Measurements from ENCODE around the gene HNRNPR. TPM values are rescaled to one million over a fixed set of nuclear protein-coding genes. Genes with fewer than 3 reads are reported as not detected.

The HNRNPR gene
- total and polyA plus RNA-seq, 5 donors: 50.8 to 73.7 (median 61.5) TPM

DNA sequence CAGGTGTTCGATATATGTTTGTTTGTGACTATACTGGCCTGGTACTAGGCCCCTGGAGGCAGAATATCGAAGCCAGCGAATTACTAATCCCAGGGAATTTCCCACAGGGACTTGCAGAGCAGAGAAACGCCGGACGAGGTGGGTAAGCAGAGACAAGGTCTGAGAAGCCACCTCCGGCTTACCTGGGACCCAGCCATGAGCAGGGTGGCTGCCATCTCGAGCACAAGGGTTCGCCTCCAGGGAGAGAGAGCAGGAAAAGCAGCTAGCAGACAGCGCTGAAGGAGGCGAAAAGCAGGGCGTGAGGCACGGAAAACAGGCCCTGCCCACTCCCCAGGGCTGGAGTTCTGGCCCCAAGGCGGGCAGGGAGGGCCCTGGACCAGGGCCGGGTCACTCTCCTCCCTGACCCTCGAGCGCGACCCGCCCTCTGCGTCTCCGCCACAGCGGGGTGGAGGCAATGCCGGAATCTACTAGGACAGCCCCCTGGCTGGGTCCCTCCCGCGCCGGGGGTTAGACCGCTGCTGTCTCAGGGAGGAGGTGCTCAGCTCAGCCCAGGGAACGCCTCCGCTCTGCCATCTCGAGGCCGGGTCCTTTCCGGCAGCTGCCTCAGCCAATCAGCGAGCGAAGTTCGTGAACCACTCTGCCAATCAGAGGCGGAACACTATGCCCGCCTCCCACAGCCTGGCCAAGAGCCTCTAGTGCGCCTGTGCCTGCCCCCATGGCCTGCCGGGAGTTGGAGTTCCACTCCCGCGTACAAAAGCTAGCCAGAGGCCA, 23.9 kb upstream of the HNRNPR start:
- DNase-seq (peak; percentile 99 to 100 (median 100)), ATAC-seq (peak; percentile 95 to 96)
- 2% methylated on average over 41 of the region's 41 CpGs for WGBS
- intact Hi-C loops (cut with DNase I): loop anchor here in 1 of 4 donors (5.0 kb wide), 1 partner anchor 34 kb away; no protein-coding TSS in a partner anchor
- peak overlapping the region; percentile 85 for H3K4me3 ChIP-seq (ENCODE audit: low read length)
- H3K27me3 ChIP-seq (ENCODE audit: control insufficient read depth, insufficient read depth): no peaks in the 10 kb centered on the region
- H3K9me3 ChIP-seq (ENCODE audit: control insufficient read depth, low read length): no peaks in the 10 kb centered on the region
- peaks cover 8% of the 10 kb centered on the region for H3K4me1 ChIP-seq (ENCODE audit: control insufficient read depth, insufficient read depth, low read length)
- H3K27ac ChIP-seq (ENCODE audit: low read length): peak overlapping the region; percentile 99

- peak overlapping the region; percentile 84 for H3K27ac ChIP-seq (ENCODE audit: low read length)
- intact Hi-C loops (cut with DNase I): loop anchor here in 1 of 4 donors (5.0 kb wide), 1 partner anchor 35 kb away; no protein-coding TSS in a partner anchor
- H3K4me1 ChIP-seq (ENCODE audit: control insufficient read depth, insufficient read depth, low read length): peaks cover 8% of the 10 kb centered on the region
- DNase-seq (no peak), ATAC-seq (no peak)
- WGBS: 56% methylated on average over 9 of the region's 9 CpGs
- peak overlapping the region; percentile 38 for H3K4me3 ChIP-seq (ENCODE audit: low read length)
- H3K27me3 ChIP-seq (ENCODE audit: control insufficient read depth, insufficient read depth): no peaks in the 10 kb centered on the region
- peaks cover 4% of the 10 kb centered on the region for H3K9me3 ChIP-seq (ENCODE audit: control insufficient read depth, low read length)
Measured at GRCh38 chr1:23367451-23367790, 23.3 kb upstream of the HNRNPR start.

DNA sequence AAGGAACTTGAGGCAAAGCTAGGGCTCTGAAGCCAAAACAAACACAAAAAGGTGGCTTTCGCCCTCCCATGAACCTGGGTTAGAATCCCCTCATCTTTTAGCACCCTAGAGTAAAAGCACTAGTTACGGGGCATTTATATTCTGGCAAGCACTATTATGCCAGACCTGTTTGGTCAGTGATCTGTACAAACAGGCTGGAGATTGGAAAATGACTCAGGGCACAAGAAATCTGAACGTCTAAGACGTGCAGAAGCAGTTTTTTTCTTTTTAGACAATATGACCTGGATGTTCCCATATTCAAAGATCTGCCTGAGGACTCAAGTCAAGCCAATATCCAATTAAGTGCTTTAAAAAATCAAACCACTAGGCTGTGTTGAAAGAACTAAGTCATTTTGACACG, 22.5 kb upstream of the HNRNPR start:
- DNase-seq: no peak
- WGBS: 81% methylated on average over 5 of the region's 5 CpGs
- intact Hi-C loops (cut with DNase I): loop anchor here in 1 of 4 donors (5.0 kb wide), 1 partner anchor 36 kb away; no protein-coding TSS in a partner anchor

DNA sequence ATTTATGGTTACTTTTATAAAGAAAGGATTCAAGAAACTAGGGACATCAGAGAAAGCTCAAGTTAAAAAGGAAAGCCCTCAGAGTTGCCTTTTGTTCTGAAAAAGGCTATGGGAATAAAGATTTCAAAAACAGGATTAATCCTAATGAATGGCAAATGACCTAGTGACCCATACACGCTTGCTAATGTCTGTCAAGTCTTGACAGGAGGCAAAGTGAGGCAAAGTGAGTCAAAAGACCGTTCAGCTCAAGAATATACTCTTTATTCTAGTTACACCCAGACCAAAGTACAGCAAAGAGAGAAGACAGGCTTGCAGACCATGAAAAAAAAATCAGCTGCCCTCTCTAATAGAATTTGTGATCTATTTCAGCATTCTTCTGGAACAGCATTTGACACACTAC, 22.1 kb upstream of the HNRNPR start:
- DNase-seq: no peak
- intact Hi-C loops (cut with DNase I): loop anchor here in 1 of 4 donors (5.0 kb wide), 1 partner anchor 36 kb away; no protein-coding TSS in a partner anchor
- no peak for ATAC-seq
- H3K9me3 ChIP-seq (ENCODE audit: control insufficient read depth, low read length): peaks cover 14% of the 10 kb centered on the region
- peaks cover 8% of the 10 kb centered on the region for H3K4me1 ChIP-seq (ENCODE audit: control insufficient read depth, insufficient read depth, low read length)
- no peaks in the 10 kb centered on the region for H3K27me3 ChIP-seq (ENCODE audit: control insufficient read depth, insufficient read depth)
- no peak overlapping the region for H3K27ac ChIP-seq (ENCODE audit: low read length)
- H3K4me3 ChIP-seq (ENCODE audit: low read length): no peak overlapping the region
- 85% methylated on average over 2 of the region's 2 CpGs for WGBS

More for the DNA sequence above, 22.5 kb upstream of the HNRNPR start:
- Histone ChIP-seq H3K9me3 (ENCODE audit: control insufficient read depth, low read length) (peaks cover 11% of the 10 kb centered on the region), H3K4me1 (ENCODE audit: control insufficient read depth, insufficient read depth, low read length) (peaks cover 8% of the 10 kb centered on the region), H3K27me3 (ENCODE audit: control insufficient read depth, insufficient read depth) (no peaks in the 10 kb centered on the region), H3K4me3 (ENCODE audit: low read length) (no peak overlapping the region), H3K27ac (ENCODE audit: low read length) (no peak overlapping the region)
- ATAC-seq: no peak

- intact Hi-C loops (cut with DNase I): no loop called here
- DNase-seq (no peak), ATAC-seq (no peak)
- Histone ChIP-seq H3K9me3 (ENCODE audit: control insufficient read depth, low read length) (peaks cover 14% of the 10 kb centered on the region), H3K4me3 (ENCODE audit: low read length) (peak overlapping the region; percentile 18), H3K27me3 (ENCODE audit: control insufficient read depth, insufficient read depth) (no peaks in the 10 kb centered on the region), H3K27ac (ENCODE audit: low read length) (no peak overlapping the region), H3K4me1 (ENCODE audit: control insufficient read depth, insufficient read depth, low read length) (no peaks in the 10 kb centered on the region)
- WGBS: 98% methylated on average over 13 of the region's 13 CpGs
Measured at GRCh38 chr1:23362218-23362713, 18.2 kb upstream of the HNRNPR start.

GRCh38 chr1:23358310-23358875, 14.3 kb upstream of the HNRNPR start:
- intact Hi-C loops (cut with DNase I): no loop called here
- Histone ChIP-seq H3K9me3 (ENCODE audit: control insufficient read depth, low read length) (peaks cover 14% of the 10 kb centered on the region), H3K4me3 (ENCODE audit: low read length) (no peak overlapping the region), H3K27me3 (ENCODE audit: control insufficient read depth, insufficient read depth) (no peaks in the 10 kb centered on the region), H3K27ac (ENCODE audit: low read length) (no peak overlapping the region), H3K4me1 (ENCODE audit: control insufficient read depth, insufficient read depth, low read length) (no peaks in the 10 kb centered on the region)
- WGBS: 84% methylated on average over 3 of the region's 3 CpGs
- ATAC-seq: no peak
- DNase-seq: no peak

GRCh38 chr1:23357138-23357908, 13.2 kb upstream of the HNRNPR start:
- H3K27ac ChIP-seq (ENCODE audit: low read length): peak overlapping the region; percentile 20
- no peaks in the 10 kb centered on the region for H3K27me3 ChIP-seq (ENCODE audit: control insufficient read depth, insufficient read depth)
- no peak overlapping the region for H3K4me3 ChIP-seq (ENCODE audit: low read length)
- DNase-seq (no peak), ATAC-seq (no peak)
- intact Hi-C loops (cut with DNase I): no loop called here
- no peaks in the 10 kb centered on the region for H3K4me1 ChIP-seq (ENCODE audit: control insufficient read depth, insufficient read depth, low read length)
- WGBS: 33% methylated on average over 3 of the region's 3 CpGs
- peaks cover 8% of the 10 kb centered on the region for H3K9me3 ChIP-seq (ENCODE audit: control insufficient read depth, low read length)

DNA sequence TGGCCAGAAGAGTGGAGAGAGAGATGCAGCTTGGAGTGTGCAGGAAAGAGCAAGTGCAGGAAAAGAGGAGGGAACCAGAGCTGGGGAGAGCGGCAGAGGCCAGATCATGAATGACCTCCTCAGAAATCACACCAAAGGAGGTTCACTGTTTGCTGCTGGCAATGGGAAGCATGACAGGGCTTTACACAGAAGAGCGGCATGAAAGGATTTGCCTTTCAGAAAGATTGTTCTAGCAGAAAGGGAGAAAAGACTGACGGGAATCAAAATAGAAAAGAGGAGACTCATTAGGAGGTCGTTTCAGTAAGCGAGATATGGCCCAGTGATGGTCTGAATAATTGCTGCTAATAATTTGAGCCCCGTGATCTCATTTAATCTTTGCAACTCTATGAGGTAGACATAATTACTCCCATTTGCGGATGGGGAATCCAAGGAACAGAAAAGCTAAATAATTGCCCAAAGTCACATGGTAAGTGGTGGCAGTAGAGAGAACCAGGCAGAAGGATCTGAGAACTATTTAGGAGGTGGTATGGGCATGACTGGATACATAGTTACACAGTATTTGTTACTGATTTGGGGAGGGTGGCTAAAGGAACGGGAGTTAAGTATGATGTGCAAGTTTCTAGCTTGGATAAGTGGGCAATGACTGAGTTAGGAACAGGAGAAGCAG, 12.5 kb upstream of the HNRNPR start:
- no peaks in the 10 kb centered on the region for H3K4me1 ChIP-seq (ENCODE audit: control insufficient read depth, insufficient read depth, low read length)
- ATAC-seq: no peak
- intact Hi-C loops (cut with DNase I): no loop called here
- H3K9me3 ChIP-seq (ENCODE audit: control insufficient read depth, low read length): peaks cover 3% of the 10 kb centered on the region
- peak overlapping the region; percentile 20 for H3K27ac ChIP-seq (ENCODE audit: low read length)
- no peaks in the 10 kb centered on the region for H3K27me3 ChIP-seq (ENCODE audit: control insufficient read depth, insufficient read depth)
- no peak overlapping the region for H3K4me3 ChIP-seq (ENCODE audit: low read length)
- DNase-seq: no peak
- 82% methylated on average over 8 of the region's 8 CpGs for WGBS

DNA sequence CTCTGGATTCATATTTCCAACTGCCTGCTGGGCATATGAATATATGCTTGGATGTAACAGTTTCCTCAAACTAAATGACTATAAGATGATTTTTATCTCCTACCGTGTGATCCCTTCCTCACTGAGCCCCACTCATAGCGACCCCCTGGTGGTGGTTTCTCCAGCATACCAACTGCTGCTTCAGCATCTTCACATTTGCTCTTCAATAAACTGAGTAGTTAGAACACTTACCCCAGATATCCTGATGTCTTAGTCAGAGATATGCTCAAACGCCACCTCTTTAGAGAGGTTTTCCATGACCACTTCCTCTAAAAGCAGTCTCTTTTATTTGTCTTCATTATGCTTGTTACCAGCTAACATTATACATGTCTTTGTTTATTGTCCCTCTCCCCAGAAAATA, 10.2 kb upstream of the HNRNPR start:
- Histone ChIP-seq H3K27me3 (ENCODE audit: control insufficient read depth, insufficient read depth) (no peaks in the 10 kb centered on the region), H3K4me3 (ENCODE audit: low read length) (no peak overlapping the region), H3K27ac (ENCODE audit: low read length) (no peak overlapping the region), H3K4me1 (ENCODE audit: control insufficient read depth, insufficient read depth, low read length) (no peaks in the 10 kb centered on the region), H3K9me3 (ENCODE audit: control insufficient read depth, low read length) (no peaks in the 10 kb centered on the region)
- DNase-seq (no peak), ATAC-seq (no peak)
- intact Hi-C loops (cut with DNase I): no loop called here
- 45% methylated on average over 3 of the region's 3 CpGs for WGBS

DNA sequence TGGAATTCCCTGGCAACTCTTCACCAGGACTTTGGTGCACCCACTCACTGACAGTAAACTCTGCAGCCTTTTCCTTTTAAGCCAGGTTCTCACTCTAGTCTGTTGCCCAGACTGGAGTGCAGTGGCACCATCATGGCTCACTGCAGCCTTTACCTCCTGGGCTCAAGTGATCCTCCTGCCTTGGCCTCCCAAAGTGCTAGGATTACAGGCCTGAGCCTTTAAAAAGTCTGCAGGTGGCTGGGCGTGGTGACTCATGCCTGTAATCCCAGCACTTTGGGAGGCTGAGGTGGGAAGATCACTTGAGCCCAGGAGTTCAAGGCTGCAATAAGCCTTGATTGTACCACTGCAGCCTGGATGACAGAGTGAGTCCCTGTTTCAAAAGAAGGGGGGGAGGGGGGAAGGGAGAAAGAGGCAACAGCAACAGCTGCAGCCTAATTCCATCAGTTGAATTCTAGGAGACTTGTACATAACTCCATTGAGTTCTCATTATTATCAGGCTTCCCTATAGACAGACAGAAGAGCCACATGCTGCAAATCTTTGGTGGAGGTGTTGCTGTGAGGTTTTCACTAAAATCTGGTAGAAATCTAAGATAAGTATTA, 8.1 kb upstream of the HNRNPR start:
- no peak overlapping the region for H3K4me3 ChIP-seq (ENCODE audit: low read length)
- DNase-seq (no peak), ATAC-seq (no peak)
- 98% methylated on average over 1 of the region's 1 CpG for WGBS
- intact Hi-C loops (cut with DNase I): no loop called here
- no peaks in the 10 kb centered on the region for H3K27me3 ChIP-seq (ENCODE audit: control insufficient read depth, insufficient read depth)
- no peaks in the 10 kb centered on the region for H3K4me1 ChIP-seq (ENCODE audit: control insufficient read depth, insufficient read depth, low read length)
- H3K9me3 ChIP-seq (ENCODE audit: control insufficient read depth, low read length): no peaks in the 10 kb centered on the region
- no peak overlapping the region for H3K27ac ChIP-seq (ENCODE audit: low read length)

Measured in right cardiac atrium (tissue), 5 donors.